HG03432 (cell line): Measurements from ENCODE around the gene SEMA5B.

ENCODE experiments used
- ATAC-seq: cut with Tn5 transposase; IDR thresholded peaks from one replicate; pipeline ENCODE4 v1.9.1; 2021; ENCODE audit warnings: mild to moderate bottlenecking, moderate library complexity; ENCODE audit not compliant: unreplicated experiment

Gene SEMA5B

DNA sequence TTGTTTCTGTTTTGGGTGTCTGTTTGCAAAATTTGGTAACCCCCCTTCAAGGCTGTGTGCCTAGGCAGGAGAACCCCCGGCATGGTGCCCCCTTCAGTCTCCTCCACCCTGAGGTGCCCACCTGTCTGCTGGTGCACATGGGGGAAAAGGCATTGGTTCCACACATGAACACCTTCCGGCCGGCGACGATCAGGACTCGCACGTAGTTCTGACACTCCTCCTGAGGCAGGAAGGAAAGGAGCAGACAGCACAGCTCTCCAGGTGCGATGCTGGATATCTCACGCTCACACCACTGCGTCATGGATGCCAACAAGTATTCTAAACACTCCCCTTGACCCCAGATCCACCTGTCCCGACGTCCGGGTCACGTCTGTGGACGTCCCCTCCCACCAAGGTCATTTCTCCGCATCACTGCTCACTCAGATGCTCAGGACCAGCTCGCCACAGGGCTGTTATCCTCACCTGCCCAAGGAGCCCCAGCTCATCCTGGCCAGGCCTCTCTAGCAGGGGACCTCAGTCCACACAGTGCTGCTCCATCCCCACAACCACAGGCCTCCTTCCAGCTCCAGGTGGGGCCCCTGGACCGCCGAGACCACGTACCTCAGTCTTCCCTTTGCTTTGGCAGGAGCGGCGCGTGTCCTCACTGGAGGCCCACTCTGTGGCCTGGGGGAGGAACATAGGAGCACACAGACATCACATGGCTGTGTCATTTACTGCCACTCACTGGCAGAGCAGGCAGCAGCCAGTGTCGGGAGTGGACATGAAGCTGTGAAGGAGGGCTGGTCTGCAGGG lies 99.0 kb downstream of the SEMA5B start:
- no peak for ATAC-seq

DNA sequence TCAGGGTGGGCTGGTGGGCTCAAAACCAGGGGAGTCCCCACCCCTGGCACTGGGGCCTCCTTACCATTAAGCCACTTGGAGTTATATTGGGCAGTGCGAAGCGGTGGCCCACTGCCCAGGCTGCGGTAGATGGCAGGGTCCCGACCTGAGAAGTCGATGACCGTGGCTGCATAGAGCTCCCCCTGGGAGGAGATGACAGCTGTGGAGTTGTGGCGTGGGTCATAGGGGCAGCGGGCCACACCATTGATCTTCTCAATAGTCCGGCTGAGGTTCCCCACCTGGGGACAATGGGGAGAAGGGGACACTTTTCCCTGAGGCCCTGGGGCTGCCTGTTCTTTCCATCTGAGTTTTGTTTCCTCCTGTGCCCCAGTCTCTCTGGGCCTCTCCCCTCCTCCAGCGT lies 99.8 kb downstream of the SEMA5B start:
- ATAC-seq: no peak

DNA sequence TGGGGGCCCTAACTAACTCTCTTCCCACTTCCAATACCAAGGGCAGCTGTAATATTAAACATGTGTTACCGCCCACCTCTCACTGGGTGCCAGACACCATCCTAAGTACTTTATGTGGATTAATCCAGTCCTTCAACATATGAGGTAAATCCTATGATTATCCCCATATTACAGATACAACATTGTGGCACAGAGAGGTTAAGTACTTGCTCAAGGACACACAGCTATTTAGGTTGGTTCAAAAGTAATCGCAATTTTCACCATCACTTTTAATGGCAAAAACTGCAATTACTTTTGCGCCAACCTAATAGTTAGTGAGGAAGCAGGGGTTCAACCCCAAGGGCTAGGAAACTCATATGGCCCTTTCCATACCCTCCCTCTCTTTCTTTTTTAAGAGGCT lies 100.8 kb downstream of the SEMA5B start:
- no peak for ATAC-seq

DNA sequence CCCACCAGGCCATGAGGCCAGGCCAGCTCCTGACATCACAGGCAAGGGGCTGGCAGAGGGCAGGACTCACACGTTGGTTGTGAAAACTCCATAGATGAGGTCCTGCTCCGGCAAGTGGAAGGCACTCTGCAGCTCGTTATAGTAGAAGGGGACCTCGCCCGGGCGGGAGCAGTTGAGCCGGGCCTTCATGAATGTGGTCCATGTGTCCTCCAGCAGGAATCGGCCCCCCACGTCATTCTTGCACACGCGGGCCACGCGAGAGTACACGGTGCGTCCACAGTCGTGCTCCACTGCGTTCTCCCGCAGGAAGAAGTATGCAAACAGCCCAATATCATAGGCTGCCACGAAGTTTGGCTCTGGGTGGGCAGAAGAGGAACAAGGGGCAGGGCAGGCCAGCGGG lies 101.2 kb downstream of the SEMA5B start:
- ATAC-seq: no peak

DNA sequence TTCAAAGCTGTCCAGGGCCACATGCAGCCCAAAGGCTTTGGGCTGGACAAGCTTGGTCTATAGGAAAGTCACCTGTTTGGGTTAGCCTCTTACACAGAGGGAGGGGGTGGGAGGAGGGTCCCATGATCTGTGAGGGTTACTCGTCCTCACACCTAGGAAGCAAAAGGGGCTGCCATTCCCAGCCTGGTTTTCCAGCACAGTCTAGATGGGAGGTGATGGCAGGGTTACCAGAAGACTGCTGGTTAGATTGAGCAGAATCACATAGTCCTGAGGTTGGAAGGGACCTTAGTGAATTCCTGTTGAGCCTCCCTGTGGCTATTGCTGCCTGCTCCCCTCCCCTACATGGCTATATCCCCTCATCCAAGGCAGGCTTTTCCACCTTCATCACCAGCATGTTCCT lies 101.8 kb downstream of the SEMA5B start:
- no peak for ATAC-seq

DNA sequence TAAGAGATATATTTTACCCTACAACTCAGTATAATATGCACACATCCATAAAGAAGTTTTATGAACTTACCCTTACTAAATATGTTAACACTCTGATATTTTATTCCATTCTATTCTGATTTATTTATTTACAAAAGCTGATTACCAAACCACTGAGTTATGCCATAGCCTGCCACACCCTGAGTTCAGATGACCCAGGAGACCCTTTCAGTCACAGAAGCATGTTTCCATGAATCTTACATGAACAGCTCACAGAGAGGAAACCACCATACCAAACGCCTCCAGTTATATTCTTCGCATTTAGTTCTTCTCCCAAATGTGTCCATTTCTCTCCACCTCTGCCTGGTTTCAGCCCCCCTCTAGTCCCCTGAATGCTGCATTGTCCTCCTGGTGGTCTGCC lies 103.5 kb downstream of the SEMA5B start:
- ATAC-seq: no peak

DNA sequence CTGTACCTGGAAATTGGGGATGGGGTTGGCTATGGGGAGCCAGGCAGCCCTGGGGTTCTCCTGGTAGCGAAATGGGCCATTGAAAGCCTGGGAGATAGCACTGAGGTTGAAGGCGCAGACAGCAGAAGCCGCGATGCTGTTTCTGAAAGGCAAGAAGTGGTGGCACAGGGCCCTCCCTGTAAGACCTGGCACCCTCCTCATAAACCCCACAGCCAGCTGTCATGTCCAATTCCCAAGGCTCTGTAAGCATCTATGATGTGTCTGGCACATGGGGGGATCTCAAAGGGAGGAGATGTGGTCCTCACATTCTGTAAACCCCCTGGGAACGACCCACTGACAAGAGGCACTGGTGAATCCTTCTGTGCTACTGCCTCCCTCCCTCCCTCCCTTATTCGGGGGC lies 104.0 kb downstream of the SEMA5B start:
- ATAC-seq: no peak

DNA sequence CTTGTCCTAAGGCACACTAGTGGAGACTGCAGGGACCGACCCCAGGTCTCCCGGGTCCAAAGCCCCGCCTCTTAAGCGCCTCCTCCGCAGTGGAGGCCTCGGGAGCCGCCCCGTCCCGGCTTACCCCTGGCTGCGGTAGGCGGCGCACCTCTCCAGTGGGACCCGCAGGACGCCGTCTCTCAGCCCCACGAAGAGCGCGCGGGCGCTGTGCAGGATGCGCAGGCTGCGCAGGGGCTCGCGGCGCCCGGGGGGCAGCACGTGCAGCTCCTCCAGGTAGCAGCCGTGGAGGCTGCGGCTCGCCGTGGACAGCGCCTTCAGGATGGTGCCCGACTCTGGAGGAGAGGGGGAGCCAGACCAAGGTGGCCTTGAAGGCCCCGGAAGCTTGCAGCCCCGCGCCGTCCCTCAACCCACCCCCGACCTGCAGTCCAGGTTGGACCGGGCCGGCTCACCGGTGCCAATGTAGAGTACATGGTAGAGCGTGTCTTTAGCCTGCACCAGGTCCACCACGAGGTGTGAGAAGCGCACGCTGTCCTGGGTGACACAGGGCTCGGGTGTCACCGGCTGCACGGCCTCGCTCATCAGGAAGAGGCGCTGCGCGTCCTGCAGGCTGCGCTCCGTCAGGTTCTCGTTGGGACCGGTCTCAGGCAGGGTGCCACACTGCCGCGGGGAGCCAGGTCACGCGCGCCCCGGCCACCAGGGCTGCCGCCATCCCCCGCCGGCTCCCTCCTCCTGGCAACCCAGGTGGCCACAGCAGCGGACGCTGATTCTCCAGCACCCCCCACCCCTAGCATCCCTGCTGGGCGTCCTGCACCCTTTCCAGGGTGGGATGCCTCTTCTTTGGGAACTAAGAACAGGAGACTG lies 105.5 kb downstream of the SEMA5B start:
- peak; percentile 65 for ATAC-seq

DNA sequence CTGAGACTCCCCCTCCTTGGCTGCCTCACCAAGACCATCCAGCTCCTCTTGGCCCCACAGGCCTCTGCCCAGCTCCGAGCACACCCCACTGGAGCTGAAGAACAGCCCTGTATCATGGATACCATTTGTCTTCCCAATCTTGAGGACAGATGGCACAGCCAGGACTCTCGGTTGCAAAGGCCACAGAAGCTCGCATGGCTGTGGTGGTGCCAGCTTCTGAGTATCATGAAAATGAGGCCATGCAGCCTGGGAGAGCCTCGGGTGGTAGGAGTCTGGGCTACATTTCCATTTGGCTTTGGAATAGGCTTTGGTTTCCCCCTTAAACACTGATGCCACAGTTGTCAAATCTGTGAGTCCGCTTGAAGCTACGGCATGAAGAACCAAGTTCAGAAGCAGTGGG lies 106.6 kb downstream of the SEMA5B start:
- no peak for ATAC-seq

DNA sequence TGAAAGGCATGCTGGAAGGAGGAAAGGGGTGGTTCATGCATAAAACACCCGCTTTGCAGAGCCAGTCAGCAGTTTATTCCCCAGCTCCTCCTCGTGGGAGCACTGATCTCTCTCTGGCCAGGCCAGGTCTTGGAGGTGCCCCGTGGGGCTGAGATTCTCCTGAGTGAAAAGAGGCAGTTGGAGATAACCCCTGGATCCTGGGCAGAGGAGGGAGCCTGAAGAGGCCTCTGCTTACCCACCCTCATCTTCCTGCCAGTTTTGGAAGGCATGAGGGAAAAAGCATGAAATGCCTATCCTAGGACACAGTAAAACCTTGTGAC lies 108.3 kb downstream of the SEMA5B start:
- no peak for ATAC-seq

DNA sequence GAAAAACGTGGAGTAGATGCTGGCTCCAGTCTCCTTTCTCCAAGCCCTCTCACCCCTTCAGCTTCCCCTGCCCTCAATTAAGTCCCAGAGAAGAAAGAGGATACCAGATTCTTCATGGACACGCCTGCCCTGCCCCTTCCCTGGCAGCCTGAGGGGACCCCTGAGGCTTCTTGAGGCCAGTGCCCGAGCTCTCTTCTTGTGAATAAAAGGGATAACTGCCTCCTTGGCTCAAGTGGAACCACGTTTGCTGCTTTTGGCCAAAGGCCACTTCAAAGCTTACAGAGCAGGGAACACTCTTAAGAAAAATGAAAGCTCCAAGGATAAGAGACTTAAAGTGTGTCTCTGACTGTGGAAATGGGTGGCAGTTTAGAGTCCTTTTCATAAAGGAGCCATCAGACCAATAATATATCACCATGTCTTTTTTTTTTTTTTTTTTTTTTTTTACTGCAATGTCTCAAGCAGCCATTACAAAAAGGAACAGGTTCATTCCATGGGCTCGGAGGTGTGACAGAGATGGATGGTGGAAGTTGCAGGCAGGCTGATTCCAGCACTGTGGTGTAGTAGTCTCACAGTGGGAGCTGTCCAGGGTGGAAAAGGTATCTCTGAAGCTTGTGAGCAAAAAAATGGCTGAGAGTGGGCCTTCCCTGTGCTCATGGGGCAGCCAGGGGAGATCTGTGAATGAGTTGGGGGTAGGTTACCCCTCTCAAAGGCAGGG lies 108.8 kb downstream of the SEMA5B start:
- ATAC-seq: no peak

DNA sequence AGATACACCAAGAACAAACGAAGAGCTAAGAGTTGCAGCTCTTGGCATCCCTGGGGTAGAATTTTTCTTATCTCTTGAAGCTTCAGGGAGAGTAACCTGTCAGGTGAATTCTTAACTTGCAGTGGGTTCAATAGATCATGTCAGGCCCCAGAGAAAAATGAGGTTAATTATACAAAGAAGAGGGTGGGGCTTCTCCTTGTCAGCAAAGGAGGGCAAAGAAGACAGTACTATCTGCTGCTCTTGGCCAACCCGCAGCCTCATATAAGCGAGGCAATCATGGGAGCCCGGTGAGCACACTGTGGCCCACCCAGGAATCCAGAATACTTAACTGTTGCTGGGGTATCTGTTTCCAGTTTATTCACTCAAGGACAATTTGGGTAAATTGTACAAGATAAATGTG lies 110.2 kb downstream of the SEMA5B start:
- no peak for ATAC-seq

DNA sequence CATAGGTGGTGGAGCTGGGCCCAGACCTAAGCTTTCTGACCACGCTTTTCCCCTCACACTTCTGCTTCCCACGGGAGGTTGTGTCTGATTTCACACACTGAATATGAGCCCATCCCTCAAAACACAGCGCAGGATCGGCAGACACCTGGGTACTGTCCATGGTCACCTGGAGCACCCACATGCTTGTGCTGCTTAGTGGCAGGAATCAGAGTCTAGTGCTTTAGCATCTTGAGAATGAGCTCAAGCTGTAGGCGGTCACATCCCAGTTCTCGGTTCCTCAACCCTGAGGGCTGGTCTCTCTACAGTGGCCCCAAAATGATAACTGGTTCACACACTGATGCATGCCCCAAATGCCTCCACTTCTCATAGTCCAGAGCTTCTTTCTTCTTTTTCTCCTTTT lies 111.0 kb downstream of the SEMA5B start:
- peak; percentile 51 for ATAC-seq

DNA sequence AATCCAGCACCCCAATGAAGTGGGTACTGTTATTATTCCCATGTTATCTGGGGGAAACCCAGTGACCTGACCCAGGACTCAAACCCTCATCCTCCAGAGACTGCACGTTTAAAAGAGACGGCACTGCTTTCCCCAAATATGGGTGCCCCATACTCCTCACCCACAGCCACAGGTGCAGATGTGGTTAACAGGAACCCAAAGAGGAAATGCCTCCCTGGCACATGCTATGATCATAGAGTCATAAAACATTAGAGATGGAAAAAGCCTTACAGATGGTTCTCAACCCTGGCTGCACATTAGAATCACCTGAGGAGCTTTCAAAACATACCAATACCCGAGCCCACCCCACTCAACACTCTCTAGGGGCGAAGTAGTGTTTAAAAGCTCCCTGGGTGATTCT lies 111.5 kb downstream of the SEMA5B start:
- no peak for ATAC-seq

DNA sequence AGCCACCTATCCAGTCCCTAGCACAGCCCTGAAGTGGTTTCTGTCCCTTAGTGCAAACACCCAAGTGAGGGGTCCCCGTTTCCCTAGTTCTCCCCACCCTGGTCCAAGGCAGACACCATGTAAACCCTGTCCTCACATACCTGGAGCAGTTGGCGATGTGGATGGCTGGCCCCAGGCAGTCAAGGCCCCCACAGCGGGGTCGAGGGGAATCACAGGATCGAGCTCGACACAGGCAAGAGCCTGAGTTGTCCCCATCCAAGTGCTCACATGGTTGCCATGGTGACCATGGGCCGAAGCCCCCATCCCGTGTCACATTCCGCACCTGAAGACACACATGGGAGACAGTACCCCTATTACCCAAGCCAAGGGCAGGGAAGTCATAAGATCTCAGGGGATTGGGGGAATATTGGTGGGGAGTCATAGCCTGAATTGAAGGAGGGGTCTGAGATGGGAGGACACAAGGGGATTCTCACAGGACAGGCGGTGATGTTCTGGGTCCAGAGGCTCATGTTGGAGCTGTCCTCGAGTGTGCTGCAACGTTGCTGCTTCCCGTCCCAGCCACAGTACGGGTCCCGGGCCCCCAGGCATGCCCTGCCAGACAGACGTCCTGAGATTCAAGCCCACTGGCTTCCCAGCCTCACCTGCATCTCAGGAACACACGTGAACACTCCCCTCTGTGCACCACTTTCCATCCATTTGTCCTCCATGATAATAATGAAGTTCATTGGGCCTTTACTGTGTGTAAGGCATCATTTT lies 112.1 kb downstream of the SEMA5B start:
- ATAC-seq: no peak

DNA sequence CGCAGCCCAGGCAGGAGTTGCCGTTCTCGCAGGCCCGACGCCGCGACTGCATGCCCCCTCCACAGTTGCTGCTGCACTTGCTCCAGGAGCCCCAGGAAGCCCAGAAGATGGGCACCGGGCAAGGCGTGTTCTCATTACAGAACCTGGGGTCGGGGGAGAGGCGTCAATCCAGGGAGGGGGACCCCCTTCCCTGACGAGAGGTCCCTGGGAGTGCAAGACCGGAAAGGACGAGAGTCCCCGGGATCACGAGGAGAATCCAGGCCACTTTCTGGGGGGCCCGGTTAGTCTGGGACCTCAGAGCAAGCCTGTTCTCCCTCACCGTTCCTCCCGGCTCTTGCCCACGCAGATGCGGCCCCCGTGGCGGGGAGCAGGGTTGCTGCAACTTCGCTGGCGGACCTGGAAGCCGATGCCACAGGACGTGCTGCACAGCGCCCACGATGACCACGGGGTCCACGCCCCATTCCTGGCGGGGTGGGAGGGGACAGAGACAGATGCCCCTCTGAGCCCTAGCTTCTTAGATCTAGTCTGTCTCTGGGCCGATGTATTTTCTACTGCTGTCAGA lies 113.9 kb downstream of the SEMA5B start:
- no peak for ATAC-seq

DNA sequence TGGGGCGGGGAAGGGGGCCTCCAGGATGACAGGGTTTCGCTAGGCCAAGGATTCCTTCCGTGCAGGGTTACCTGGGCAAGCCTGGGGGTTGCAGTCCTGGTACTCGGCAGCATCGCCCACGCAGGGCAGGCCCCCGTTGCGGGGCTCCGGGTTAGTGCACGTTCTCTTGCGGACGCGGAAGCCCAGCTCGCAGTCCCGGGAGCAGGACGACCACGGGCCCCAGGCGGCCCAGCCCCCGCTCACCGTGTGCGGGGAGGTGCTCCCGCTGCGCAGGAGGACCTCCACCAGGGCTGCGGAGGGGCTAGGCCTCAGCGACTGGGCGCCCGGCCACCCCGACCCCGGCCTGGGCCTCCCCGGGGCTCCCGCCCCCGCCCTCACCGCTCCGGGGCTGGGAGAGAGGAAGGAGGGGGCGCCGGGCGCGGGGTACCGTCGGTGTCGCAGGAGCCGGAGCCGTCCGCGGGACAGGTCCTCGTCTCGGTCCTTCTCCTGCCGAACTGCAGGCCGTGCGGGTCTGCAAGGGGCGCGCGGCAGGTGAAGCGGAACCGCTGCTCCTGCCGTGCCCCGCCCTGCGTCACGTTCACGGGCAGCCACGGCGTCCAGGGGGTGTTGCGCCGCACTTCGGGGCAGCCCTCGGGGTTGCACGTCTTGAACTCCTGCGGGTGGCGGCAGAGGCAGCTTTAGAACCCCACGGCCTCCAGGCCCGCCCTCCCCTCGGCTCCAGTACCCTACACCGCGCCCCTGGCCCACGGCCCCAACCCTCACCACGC lies 114.6 kb downstream of the SEMA5B start:
- no peak for ATAC-seq

DNA sequence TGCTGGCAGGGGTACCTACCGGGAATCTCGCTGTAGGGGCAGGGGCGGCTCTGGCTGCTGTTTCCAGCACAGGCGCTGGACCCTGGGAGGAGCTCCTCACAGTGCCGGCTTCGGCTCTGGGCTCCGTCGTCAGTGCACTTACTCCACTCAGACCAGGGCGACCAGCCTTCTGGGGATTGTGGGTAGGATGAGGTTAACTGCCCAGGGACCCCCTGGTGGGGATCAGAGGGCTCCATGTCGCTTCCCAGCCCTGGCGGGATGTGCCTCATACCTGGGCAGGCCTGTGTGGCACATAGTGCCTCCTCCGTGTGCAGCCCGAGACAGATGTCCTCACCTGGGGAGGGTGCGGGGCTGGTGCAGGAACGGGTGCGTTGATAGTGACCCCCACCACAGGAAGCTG lies 115.7 kb downstream of the SEMA5B start:
- ATAC-seq: no peak

DNA sequence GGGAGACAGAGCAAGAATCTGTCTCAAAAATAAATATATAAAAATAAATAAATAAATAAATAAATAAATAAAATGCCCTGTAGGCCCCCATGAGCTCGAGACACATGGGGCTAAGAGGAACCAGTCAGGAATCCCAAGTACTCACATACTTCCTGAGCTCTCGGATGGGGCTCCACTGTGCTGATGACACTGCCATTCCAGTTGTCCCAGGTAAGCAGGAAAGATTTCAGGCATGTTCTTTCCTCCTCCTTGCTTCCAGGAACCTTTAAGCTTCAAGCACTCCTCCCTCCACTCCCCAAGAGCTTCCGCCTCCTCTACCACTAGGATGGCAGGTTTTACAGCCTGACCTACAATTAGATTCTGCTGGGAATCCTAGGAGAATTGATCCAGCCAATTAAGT lies 119.3 kb downstream of the SEMA5B start:
- ATAC-seq: no peak

DNA sequence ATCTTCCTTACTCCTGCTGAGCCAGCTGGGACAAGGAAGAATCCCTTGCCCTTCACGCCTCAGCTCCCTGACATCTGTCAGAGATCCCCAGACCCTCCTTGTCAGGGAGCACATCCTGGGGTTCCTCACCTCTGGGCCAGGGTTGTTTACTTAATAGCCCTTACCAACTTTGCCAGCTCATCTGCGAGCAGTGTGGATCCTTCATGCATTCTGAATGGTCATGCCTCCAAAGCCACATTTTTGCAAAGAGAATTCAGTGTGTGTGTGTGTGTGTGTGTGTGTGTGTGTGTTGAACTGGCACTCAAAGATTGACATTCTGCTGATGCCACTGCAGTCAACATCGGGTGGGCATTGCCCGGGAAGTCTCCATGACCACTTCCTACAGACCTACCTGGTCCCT lies 120.1 kb downstream of the SEMA5B start:
- ATAC-seq: no peak
